ENCODE data around the gene NVL. TPM values are rescaled to one million over a fixed set of nuclear protein-coding genes. Genes with fewer than 3 reads are reported as not detected.

Gene NVL
- total RNA-seq, 1 experiment from 2014 or later = 25.8 TPM

DNA sequence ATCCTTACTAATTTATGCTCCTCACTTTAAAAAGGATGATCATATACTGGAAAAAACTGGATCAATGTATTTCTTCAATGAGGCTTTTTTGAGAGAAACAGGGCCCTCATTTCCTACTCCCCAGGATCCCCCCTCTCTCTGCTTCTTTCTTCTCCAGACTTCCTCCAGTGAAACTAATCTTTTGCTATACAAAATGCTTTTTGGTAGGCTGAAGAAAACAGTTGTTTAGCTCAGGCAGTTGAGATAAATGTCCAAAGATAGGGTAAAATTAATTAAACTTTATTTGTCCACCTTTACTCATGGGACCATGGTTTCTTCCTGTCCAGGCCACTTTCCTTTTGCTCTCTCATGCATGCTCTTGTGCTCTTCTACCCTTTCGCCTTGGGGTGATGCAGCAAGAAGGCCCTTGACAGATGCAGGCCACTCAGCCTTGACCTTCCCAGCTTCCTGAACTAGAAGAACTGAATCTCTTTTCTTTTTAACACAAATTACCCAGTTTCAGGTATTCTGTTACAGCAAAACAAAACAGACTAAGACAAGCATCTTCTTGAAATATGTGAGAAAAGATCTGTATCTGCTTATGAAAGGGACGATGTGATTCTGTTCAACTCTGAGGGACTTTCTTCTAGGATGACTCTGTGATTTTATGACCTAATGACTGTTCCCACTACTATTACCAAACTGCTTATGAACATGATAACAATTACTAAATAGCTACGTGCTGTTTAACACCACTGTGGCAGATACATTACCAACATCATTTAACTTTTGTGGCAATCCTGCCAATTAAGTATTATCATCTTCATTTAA, 63.7 kb downstream of the NVL start:
- Histone ChIP-seq H3K4me3 (no peak overlapping the region), H3K9me3 (no peaks in the 10 kb centered on the region), H3K36me3 (peaks cover 54% of the 10 kb centered on the region), H3K27me3 (no peaks in the 10 kb centered on the region)
- no peak for DNase-seq

DNA sequence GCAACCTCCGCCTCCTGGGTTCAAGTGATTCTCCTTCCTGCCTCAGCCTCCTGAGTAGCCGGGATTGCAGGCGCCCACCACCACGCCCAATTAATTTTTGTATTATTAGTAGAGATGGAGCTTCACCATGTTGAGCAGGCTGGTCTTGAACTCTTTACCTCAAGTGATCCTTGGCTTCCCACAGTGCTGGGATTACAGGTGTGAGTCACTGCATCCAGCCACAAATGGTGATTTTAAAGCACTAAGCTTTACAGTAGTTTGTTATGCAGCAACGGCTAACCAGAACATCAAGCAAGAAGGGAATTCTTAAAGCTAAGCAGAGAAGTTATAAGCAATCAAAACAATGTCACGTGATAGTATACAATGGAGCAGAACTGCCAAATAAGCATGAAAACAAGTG, 65.7 kb downstream of the NVL start:
- Histone ChIP-seq H3K4me3 (no peak overlapping the region), H3K9me3 (no peaks in the 10 kb centered on the region), H3K27me3 (no peaks in the 10 kb centered on the region), H3K36me3 (peaks cover 43% of the 10 kb centered on the region)
- DNase-seq = no peak

GRCh38 chr1:224262373-224263054, 67.5 kb downstream of the NVL start:
- H3K27me3 ChIP-seq = no peaks in the 10 kb centered on the region
- no peak overlapping the region for H3K4me3 ChIP-seq
- peaks cover 36% of the 10 kb centered on the region for H3K36me3 ChIP-seq
- DNase-seq = no peak
- no peaks in the 10 kb centered on the region for H3K9me3 ChIP-seq

GRCh38 chr1:224259986-224260385, 70.0 kb downstream of the NVL start:
- H3K9me3 ChIP-seq = no peaks in the 10 kb centered on the region; the same call in 1 of the 2 replicates
- peaks cover 45% of the 10 kb centered on the region for H3K36me3 ChIP-seq
- H3K4me3 ChIP-seq = no peak overlapping the region
- no peak for DNase-seq
- H3K27me3 ChIP-seq = no peaks in the 10 kb centered on the region

DNA sequence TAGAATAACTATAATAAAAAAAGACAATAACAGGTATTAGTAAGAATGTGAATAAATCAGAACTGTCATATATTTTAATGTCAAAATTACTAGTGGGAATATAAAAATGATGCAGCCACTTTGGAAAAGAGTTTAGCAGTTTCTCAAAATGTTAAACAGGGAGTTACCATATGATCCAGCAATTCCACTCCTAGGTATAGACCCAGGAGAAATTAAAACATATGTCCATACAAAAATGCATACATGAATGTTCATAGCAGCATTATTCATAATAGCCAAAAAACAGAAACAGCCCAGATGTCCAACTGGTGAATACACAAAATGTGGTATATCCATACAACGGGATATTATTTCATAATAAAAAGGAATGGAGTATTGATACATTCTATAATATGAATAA, 71.6 kb downstream of the NVL start:
- DNase-seq = no peak
- Histone ChIP-seq H3K9me3 (no peaks in the 10 kb centered on the region; the same call in 1 of the 2 replicates), H3K27me3 (no peaks in the 10 kb centered on the region), H3K36me3 (peaks cover 40% of the 10 kb centered on the region), H3K4me3 (no peak overlapping the region)

- peaks cover 33% of the 10 kb centered on the region for H3K36me3 ChIP-seq
- H3K27me3 ChIP-seq = no peaks in the 10 kb centered on the region
- no peak for DNase-seq
- H3K4me3 ChIP-seq = no peak overlapping the region
- H3K9me3 ChIP-seq = no peaks in the 10 kb centered on the region; the same call in 1 of the 2 replicates
These were observed 73.3 kb downstream of the NVL start for GRCh38 chr1:224256640-224257039.

GRCh38 chr1:224253721-224254120, 76.3 kb downstream of the NVL start:
- Histone ChIP-seq H3K36me3 (peaks cover 32% of the 10 kb centered on the region), H3K4me3 (no peak overlapping the region), H3K27me3 (no peaks in the 10 kb centered on the region), H3K9me3 (no peaks in the 10 kb centered on the region; the same call in 1 of the 2 replicates)
- no peak for DNase-seq

DNA sequence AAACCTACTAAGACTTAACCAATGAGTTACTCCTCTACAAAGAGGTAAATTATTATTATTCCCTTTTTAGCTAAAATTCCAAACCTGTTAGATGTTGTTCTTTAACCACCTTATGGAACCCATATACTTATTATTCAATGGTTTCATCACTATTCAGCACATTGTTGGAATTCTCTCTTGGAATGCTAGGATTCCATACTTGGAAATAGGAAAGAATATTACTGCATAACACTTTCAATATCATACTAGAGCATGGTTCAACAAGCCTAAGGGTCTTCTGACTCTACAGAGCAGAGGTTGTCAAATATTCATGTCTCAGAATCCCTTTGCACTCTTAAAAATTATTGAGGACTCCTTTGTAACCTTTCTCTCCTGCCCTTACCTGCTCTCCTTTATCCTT, 77.5 kb downstream of the NVL start:
- DNase-seq = no peak
- Histone ChIP-seq H3K9me3 (no peaks in the 10 kb centered on the region; the same call in 1 of the 2 replicates), H3K27me3 (no peaks in the 10 kb centered on the region), H3K36me3 (peaks cover 35% of the 10 kb centered on the region), H3K4me3 (no peak overlapping the region)

- Histone ChIP-seq H3K9me3 (no peaks in the 10 kb centered on the region; the same call in 1 of the 2 replicates), H3K4me3 (no peak overlapping the region), H3K27me3 (no peaks in the 10 kb centered on the region), H3K36me3 (peaks cover 28% of the 10 kb centered on the region)
- DNase-seq = no peak
These were observed 78.2 kb downstream of the NVL start for GRCh38 chr1:224251741-224252146.

- no peak overlapping the region for H3K4me3 ChIP-seq
- H3K9me3 ChIP-seq = no peaks in the 10 kb centered on the region
- peak; percentile 31 for DNase-seq
- H3K27me3 ChIP-seq = no peaks in the 10 kb centered on the region
- peaks cover 47% of the 10 kb centered on the region for H3K36me3 ChIP-seq
These were observed 84.8 kb downstream of the NVL start for GRCh38 chr1:224245188-224245587.

GRCh38 chr1:224238756-224239155, 91.2 kb downstream of the NVL start:
- Histone ChIP-seq H3K9me3 (no peaks in the 10 kb centered on the region), H3K4me3 (no peak overlapping the region), H3K27me3 (no peaks in the 10 kb centered on the region), H3K36me3 (peaks cover 23% of the 10 kb centered on the region)
- no peak for DNase-seq

GRCh38 chr1:224238212-224238611, 91.8 kb downstream of the NVL start:
- no peaks in the 10 kb centered on the region for H3K9me3 ChIP-seq
- H3K36me3 ChIP-seq = peaks cover 22% of the 10 kb centered on the region
- no peak for DNase-seq
- no peak overlapping the region for H3K4me3 ChIP-seq
- H3K27me3 ChIP-seq = no peaks in the 10 kb centered on the region

DNA sequence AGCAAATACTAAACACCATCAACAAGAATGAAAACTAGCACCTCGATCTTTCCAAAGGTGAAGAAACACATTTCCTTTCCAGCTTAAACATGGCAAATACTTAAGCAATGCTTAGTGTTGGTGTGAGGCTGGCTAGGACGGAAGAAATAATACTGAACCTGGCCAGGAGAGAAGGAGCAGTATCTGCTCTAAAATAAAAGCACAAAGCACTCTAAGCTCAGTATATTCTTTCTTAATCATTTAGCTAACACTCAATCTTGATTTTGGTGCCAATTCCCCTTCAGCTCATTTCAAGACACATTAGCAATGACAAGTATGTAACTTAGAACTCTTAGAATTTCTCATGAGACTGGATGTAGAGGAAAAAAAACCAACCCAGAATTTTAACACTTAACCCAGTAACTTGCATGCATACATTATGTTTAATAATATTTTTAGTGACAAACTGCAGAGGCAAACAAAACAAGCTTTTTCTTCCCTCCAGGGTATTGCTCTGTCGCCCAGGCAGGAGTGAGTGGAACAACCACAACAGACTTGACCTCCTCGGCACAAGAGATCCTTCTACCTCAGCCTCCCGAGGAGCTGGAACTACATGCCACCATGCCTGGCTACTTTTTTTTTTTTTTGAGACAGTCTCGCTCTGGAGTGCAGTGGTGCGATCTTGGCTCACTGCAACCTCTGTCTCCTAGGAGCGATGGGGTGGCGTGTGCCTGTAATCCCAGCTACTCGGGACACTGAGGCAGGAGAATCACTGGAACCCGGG, 92.7 kb downstream of the NVL start:
- H3K9me3 ChIP-seq = no peaks in the 10 kb centered on the region
- no peaks in the 10 kb centered on the region for H3K27me3 ChIP-seq

DNA sequence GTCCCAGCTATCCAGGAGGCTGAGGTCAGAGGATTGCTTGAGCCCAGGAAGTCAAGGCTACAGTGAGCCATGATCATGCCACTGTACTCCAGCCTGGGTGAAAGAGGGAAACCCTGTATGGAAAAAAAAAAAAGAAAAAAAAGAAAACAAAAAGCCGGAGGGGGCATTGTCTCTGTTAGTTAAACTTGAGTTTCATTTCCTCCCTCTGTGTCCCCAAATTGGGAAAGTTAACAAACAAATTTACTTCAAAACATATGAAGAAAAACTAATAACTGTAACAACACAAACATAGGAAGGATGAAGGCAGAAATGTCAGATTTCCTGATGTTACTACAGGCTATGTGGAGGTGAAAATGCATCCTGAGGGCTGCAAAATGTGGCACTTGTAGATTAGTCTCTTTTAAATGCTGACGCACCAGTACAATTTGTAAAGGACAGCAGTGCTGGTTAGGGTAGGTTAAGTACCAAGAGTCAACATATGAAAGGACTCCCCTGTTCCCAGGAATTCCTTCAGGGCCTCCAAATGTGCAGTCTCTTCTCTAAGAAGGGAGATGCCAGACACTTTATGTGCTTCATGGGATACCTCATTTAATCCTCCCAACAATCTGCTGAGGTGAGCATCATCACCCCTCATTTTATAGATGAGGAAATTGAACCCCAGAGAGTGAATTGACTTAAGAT, 94.0 kb downstream of the NVL start:
- Histone ChIP-seq H3K4me3 (no peak overlapping the region), H3K36me3 (peaks cover 18% of the 10 kb centered on the region), H3K9me3 (no peaks in the 10 kb centered on the region), H3K27me3 (no peaks in the 10 kb centered on the region)
- DNase-seq = no peak

More for the DNA sequence above, 92.7 kb downstream of the NVL start:
- DNase-seq = no peak
- Histone ChIP-seq H3K4me3 (no peak overlapping the region), H3K36me3 (peaks cover 22% of the 10 kb centered on the region)

- H3K36me3 ChIP-seq = peaks cover 24% of the 10 kb centered on the region
- no peaks in the 10 kb centered on the region for H3K27me3 ChIP-seq
- DNase-seq = no peak
- no peak overlapping the region for H3K4me3 ChIP-seq
- no peaks in the 10 kb centered on the region for H3K9me3 ChIP-seq
These were observed 96.0 kb downstream of the NVL start for GRCh38 chr1:224234017-224234416.

DNA sequence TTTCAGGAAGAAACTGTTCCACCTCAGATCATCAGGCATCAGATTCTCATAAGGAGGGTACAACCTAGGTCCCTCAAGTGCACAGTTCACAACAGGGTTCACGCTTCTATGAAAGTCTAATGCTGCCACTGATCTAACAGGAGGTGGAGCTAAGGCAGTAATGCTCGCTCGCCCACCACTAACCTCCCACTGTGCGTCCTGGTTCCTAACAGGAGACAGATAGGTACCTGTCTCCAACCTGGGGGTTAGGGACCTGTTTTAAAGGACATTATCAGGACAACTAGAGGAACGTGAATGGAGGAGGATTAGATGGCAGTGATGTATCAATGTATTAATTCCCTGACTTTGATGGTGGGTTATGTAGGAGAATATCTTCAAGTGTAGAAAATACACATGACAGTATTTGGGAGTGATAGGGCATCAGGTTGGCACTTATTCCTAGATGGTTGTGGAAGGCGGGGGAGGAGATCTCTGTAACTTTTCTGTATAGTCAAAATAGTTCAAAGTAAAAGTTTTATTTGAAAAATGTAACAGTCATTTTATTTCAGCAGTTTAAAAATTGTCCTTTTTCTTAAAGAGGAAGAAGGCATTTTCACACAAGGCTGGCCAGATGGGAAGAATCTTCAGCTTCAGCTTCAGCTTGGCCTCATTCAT, 103.0 kb downstream of the NVL start:
- H3K36me3 ChIP-seq = peaks cover 37% of the 10 kb centered on the region
- no peaks in the 10 kb centered on the region for H3K27me3 ChIP-seq
- no peak for DNase-seq
- no peak overlapping the region for H3K4me3 ChIP-seq
- no peaks in the 10 kb centered on the region for H3K9me3 ChIP-seq

Measured in MG63 (cell line).